HEK293 (cell line): ENCODE measurements around the gene YY1AP1.

Experiments
- CTCF ChIA-PET: fragments of 350-600 bp; formaldehyde crosslinking; extraction: SDS; loops from one replicate; lab custom pipeline; 2021; ENCODE audit warnings: antibody characterized with exemption; lab: Yijun Ruan, JAX
- POLR2A ChIA-PET: fragments of 300-600 bp; formaldehyde crosslinking; extraction: SDS; loops from one replicate; lab custom pipeline; 2020; ENCODE audit warnings: antibody characterized with exemption, inconsistent platforms; lab: Yijun Ruan, JAX
- H3K27ac ChIP-seq: fragments of 200-500 bp; sonication (Bioruptor generic); 2 replicates; pipeline ENCODE4 v1.5.1; 2014; ENCODE audit warnings: low read depth, low read length, control low read depth, inconsistent platforms; ENCODE audit errors: extremely low read depth
- H3K36me3 ChIP-seq, 2 experiments: fragments of 200-500 bp in 1 of 2; sonication (Bioruptor generic) in 1 of 2; 1 replicate in 1 of 2; 2 replicates in 1 of 2; pipeline ENCODE4 v1.5.1; 2014 to 2017; ENCODE audit warnings: inconsistent platforms in 2 of 2, low read length in 2 of 2; ENCODE audit not compliant: control insufficient read depth in 2 of 2, insufficient read depth in 1 of 2
- H3K4me1 ChIP-seq: fragments of 200-500 bp; sonication (Bioruptor generic); 2 replicates; pipeline ENCODE4 v1.5.1; 2014; ENCODE audit warnings: mild to moderate bottlenecking, low read length, inconsistent platforms; ENCODE audit not compliant: control insufficient read depth, insufficient read depth
- H3K4me3 ChIP-seq: 2 replicates; pipeline ENCODE4 v1.5.1; 2011; ENCODE audit warnings: low read depth, mild to moderate bottlenecking, control low read depth, low read length, moderate library complexity
- H3K9me3 ChIP-seq: fragments of 200-500 bp; sonication (Bioruptor generic); 2 replicates; pipeline ENCODE4 v1.5.1; 2014; ENCODE audit warnings: low read depth, low read length, inconsistent platforms; ENCODE audit not compliant: control insufficient read depth, insufficient read depth
- KLF10 ChIP-seq: fragments of 450-650 bp; IDR thresholded peaks from 2 replicates; pipeline ENCODE4 v1.5.1; 2018; ENCODE audit warnings: missing biosample characterization, mild to moderate bottlenecking, missing genetic modification characterization
- MEIS1 ChIP-seq: sonication (generic); formaldehyde crosslinking; IDR thresholded peaks from 2 replicates; pipeline ENCODE4 v1.8.1; 2022; ENCODE audit warnings: missing genetic modification reagents, mild to moderate bottlenecking, borderline replicate concordance
- PRDM1 ChIP-seq: fragments of 450-650 bp; formaldehyde crosslinking; IDR thresholded peaks from 2 replicates; pipeline ENCODE4; 2016; ENCODE audit warnings: missing biosample characterization, missing genetic modification characterization
- ZNF140 ChIP-seq: fragments of 450-650 bp; formaldehyde crosslinking; IDR thresholded peaks from 2 replicates; pipeline ENCODE4 v1.5.1; 2016; ENCODE audit warnings: missing biosample characterization, missing genetic modification characterization
- ZNF146 ChIP-seq: fragments of 450-650 bp; formaldehyde crosslinking; IDR thresholded peaks from 2 replicates; pipeline ENCODE4 v1.5.1; 2016; ENCODE audit warnings: missing biosample characterization, missing genetic modification characterization
- ZNF169 ChIP-seq: fragments of 450-650 bp; formaldehyde crosslinking; IDR thresholded peaks from 2 replicates; pipeline ENCODE4 v1.5.1; 2016; ENCODE audit warnings: missing biosample characterization, missing genetic modification characterization
- ZNF2 ChIP-seq: fragments of 450-650 bp; formaldehyde crosslinking; IDR thresholded peaks from 2 replicates; pipeline ENCODE4 v1.5.1; 2016; ENCODE audit warnings: missing biosample characterization, missing genetic modification characterization
- ZNF239 ChIP-seq: fragments of 450-650 bp; formaldehyde crosslinking; IDR thresholded peaks from 2 replicates; pipeline ENCODE4 v1.5.1; 2016; ENCODE audit warnings: missing biosample characterization, missing genetic modification characterization
- ZNF24 ChIP-seq: fragments of 450-650 bp; formaldehyde crosslinking; IDR thresholded peaks from 2 replicates; pipeline ENCODE4 v1.5.1; 2016; ENCODE audit warnings: missing biosample characterization, missing genetic modification characterization
- ZNF335 ChIP-seq: fragments of 450-650 bp; formaldehyde crosslinking; conservative IDR thresholded peaks from 2 replicates; pipeline ENCODE4 v1.5.1; 2016; ENCODE audit warnings: missing biosample characterization, missing genetic modification characterization
- ZNF341 ChIP-seq: fragments of 450-650 bp; formaldehyde crosslinking; IDR thresholded peaks from 2 replicates; pipeline ENCODE4; 2016; ENCODE audit warnings: low read depth, missing biosample characterization, missing genetic modification characterization
- ZNF37A ChIP-seq: fragments of 450-650 bp; IDR thresholded peaks from 2 replicates; pipeline ENCODE4 v1.5.1; 2018; ENCODE audit warnings: missing biosample characterization, missing genetic modification characterization
- ZNF548 ChIP-seq: fragments of 450-650 bp; formaldehyde crosslinking; IDR thresholded peaks from 2 replicates; pipeline ENCODE4 v1.5.1; 2016; ENCODE audit warnings: missing biosample characterization, missing genetic modification characterization
- ZNF654 ChIP-seq: fragments of 450-650 bp; formaldehyde crosslinking; IDR thresholded peaks from 2 replicates; pipeline ENCODE4 v1.5.1; 2016; ENCODE audit warnings: low read depth, missing biosample characterization, missing genetic modification characterization
- ZNF660 ChIP-seq: fragments of 450-650 bp; IDR thresholded peaks from 2 replicates; pipeline ENCODE4 v1.5.1; 2018; ENCODE audit warnings: missing biosample characterization, mild to moderate bottlenecking, missing genetic modification characterization
- ZNF843 ChIP-seq: fragments of 450-650 bp; formaldehyde crosslinking; IDR thresholded peaks from 2 replicates; pipeline ENCODE4 v1.5.1; 2016; ENCODE audit warnings: missing biosample characterization, missing genetic modification characterization
- TF ChIP-seq, protein P1 (sequence below): fragments of 450-650 bp; IDR thresholded peaks from 2 replicates; pipeline ENCODE4 v1.5.1; 2018; ENCODE audit warnings: missing biosample characterization, missing genetic modification characterization
- TF ChIP-seq, protein P2 (sequence below): fragments of 450-650 bp; formaldehyde crosslinking; IDR thresholded peaks from 2 replicates; pipeline ENCODE4 v1.5.1; 2017; ENCODE audit warnings: missing biosample characterization, missing genetic modification characterization
- TF ChIP-seq, protein P3 (sequence below): fragments of 450-650 bp; formaldehyde crosslinking; IDR thresholded peaks from 2 replicates; pipeline ENCODE4 v1.5.1; 2016; ENCODE audit warnings: missing biosample characterization, missing genetic modification characterization

YY1AP1 gene

DNA sequence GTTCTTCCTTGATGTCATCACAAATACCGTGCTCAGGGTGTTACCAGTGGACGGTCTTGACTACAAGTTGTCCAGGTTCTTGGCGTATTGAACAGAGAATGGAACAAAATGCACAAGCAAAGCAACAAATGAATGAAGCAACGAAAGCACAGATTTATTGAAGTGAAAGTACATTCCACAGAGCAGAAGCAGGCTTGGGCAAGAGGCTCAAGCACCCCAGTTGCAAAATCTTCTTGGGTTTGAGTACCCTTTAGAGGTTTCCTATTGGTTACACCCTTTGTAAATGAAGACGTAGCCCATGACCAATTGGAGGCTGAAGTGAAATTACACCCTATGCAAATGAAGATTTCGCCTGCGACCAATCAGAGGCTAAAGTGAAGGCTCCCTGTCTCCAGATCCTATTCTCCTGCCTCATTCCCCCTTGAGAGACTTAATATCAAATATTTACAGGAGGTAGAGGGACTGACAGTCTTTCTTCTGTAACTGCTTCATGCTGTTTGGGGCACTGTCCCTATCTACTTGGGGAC, 38.3 kb downstream of the YY1AP1 start:
- Histone ChIP-seq H3K4me3 (no peak overlapping the region), H3K27ac (no peak overlapping the region), H3K36me3 (no peaks in the 10 kb centered on the region), H3K9me3 (no peaks in the 10 kb centered on the region), H3K4me1 (no peaks in the 10 kb centered on the region; the same call in 1 of the 2 replicates)
- ChIA-PET CTCF (interaction anchor here (1.1 to 1.6 kb wide), 3 partner anchors 54 to 79 kb away, joined by 3 to 5 read pairs (median 4); no protein-coding TSS in a partner anchor), POLR2A (no interaction called here)
- TF ChIP-seq ZNF239 (tag by site-specific recombination) (no peak), PRDM1 (tag by site-specific recombination) (peak; percentile 25; the same call in 1 of the 2 replicates)

DNA sequence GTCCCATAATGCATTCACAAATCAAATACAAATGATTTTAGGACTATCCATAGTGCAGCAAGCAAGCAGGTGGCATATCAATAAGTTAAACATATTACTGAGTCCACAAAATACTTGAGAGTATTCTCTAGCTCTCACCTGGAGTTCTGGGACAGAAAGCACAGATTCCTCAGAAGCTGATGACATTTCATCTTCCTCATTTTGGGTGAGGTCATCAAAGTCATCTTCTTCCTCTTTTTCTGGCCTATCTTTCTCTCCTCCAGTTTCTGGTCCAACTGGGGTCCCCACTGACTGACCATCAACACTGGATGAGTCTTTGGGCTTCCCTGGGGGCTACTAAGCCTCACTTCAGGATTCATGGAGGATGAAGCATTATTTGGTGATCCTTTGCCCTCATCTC, 38.9 kb downstream of the YY1AP1 start:
- no peak overlapping the region for H3K27ac ChIP-seq
- H3K4me1 ChIP-seq = no peaks in the 10 kb centered on the region; the same call in 1 of the 2 replicates
- TF ChIP-seq, protein P1, sequence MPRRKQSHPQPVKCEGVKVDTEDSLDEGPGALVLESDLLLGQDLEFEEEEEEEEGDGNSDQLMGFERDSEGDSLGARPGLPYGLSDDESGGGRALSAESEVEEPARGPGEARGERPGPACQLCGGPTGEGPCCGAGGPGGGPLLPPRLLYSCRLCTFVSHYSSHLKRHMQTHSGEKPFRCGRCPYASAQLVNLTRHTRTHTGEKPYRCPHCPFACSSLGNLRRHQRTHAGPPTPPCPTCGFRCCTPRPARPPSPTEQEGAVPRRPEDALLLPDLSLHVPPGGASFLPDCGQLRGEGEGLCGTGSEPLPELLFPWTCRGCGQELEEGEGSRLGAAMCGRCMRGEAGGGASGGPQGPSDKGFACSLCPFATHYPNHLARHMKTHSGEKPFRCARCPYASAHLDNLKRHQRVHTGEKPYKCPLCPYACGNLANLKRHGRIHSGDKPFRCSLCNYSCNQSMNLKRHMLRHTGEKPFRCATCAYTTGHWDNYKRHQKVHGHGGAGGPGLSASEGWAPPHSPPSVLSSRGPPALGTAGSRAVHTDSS (tag by site-specific recombination) = peak; percentile 27; the same call in 1 of the 2 replicates
- TF ChIP-seq ZNF843 = no peak
- POLR2A ChIA-PET = no interaction called here
- H3K9me3 ChIP-seq = no peaks in the 10 kb centered on the region
- no peak overlapping the region for H3K4me3 ChIP-seq
- CTCF ChIA-PET = no interaction called here
- H3K36me3 ChIP-seq = no peaks in the 10 kb centered on the region

DNA sequence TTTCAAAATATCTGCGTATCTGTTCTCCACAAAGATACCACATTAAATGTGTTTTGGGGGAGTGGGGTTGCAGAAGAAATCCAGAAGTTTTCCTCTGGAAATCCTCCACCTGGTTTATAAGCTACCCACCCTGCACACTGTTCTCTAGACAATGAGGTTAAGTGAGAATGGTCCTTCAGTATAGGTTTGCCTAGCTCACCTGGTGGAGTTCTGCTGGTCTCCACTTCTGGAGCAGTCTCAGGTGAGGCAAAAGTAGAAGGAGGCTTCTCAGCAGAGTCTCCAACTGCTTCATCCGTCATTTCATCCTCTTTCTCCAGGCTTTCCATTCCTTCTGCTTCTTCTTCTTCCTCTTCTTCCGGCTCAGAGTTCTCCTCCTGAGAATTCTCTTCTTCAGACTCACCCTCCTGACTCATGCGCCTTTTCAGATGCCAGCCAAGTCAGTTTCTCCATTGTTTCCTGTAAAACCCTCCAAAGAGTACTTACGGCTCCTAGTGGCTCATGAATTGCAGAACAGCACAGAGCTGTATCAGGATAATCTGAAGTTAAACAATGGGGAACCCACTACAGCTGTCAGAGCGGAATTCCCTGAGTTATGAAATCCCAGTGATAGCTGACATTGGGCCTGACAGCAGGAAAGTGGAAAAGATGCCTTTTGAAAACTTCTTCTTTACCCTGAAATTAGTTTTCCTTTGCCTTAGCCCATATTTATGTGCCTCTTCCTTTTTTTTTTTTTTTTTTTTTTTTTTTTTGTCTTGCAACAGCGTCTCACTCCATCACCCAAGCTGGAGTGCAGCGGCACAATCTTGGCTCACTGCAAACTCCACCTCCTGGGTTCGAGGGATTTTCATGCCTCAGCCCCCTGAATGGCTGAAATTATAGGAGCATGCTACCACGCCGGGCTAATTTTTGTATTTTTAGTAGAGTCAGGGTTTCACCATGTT, 40.1 kb downstream of the YY1AP1 start:
- no peak overlapping the region for H3K27ac ChIP-seq
- POLR2A ChIA-PET = interaction anchor here (0.7 kb wide), 1 partner anchor 46 kb away, joined by 3 read pairs; no protein-coding TSS in a partner anchor
- no peak overlapping the region for H3K4me3 ChIP-seq
- TF ChIP-seq MEIS1 (CRISPR knock-in tag) (no peak), ZNF660 (tag by site-specific recombination) (0 out of 2 replicates have a peak, but pooled peaks have one; percentile 30), ZNF335 (0 out of 2 replicates have a peak, but pooled peaks have one; percentile 17), ZNF548 (tag by site-specific recombination) (no peak), KLF10 (tag by site-specific recombination) (no peak), ZNF341 (no peak), ZNF24 (tag by site-specific recombination) (no peak), ZNF169 (tag by site-specific recombination) (no peak), PRDM1 (tag by site-specific recombination) (peak; percentile 51; the same call in 1 of the 2 replicates), ZNF140 (no peak), ZNF37A (no peak), ZNF654 (tag by site-specific recombination) (peak; percentile 56), ZNF2 (peak; percentile 80), ZNF146 (tag by site-specific recombination) (no peak)
- TF ChIP-seq, protein P2, sequence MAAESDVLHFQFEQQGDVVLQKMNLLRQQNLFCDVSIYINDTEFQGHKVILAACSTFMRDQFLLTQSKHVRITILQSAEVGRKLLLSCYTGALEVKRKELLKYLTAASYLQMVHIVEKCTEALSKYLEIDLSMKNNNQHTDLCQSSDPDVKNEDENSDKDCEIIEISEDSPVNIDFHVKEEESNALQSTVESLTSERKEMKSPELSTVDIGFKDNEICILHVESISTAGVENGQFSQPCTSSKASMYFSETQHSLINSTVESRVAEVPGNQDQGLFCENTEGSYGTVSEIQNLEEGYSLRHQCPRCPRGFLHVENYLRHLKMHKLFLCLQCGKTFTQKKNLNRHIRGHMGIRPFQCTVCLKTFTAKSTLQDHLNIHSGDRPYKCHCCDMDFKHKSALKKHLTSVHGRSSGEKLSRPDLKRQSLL = peak; percentile 32; the same call in 1 of the 2 replicates
- TF ChIP-seq, protein P3, sequence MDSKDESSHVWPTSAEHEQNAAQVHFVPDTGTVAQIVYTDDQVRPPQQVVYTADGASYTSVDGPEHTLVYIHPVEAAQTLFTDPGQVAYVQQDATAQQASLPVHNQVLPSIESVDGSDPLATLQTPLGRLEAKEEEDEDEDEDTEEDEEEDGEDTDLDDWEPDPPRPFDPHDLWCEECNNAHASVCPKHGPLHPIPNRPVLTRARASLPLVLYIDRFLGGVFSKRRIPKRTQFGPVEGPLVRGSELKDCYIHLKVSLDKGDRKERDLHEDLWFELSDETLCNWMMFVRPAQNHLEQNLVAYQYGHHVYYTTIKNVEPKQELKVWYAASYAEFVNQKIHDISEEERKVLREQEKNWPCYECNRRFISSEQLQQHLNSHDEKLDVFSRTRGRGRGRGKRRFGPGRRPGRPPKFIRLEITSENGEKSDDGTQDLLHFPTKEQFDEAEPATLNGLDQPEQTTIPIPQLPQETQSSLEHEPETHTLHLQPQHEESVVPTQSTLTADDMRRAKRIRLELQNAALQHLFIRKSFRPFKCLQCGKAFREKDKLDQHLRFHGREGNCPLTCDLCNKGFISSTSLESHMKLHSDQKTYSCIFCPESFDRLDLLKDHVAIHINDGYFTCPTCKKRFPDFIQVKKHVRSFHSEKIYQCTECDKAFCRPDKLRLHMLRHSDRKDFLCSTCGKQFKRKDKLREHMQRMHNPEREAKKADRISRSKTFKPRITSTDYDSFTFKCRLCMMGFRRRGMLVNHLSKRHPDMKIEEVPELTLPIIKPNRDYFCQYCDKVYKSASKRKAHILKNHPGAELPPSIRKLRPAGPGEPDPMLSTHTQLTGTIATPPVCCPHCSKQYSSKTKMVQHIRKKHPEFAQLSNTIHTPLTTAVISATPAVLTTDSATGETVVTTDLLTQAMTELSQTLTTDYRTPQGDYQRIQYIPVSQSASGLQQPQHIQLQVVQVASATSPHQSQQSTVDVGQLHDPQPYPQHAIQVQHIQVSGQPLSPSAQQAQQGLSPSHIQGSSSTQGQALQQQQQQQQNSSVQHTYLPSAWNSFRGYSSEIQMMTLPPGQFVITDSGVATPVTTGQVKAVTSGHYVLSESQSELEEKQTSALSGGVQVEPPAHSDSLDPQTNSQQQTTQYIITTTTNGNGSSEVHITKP (tag by site-specific recombination) = no peak
- CTCF ChIA-PET = interaction anchor here (0.6 to 1.0 kb wide), 3 partner anchors 27 to 448 kb away, joined by 3 read pairs; no protein-coding TSS in a partner anchor
- no peaks in the 10 kb centered on the region for H3K9me3 ChIP-seq
- no peaks in the 10 kb centered on the region; the same call in 1 of the 2 replicates for H3K4me1 ChIP-seq
- H3K36me3 ChIP-seq = no peaks in the 10 kb centered on the region
